K562 (cell line): Measurements from ENCODE around the gene BEST2. TPM values are rescaled to one million over a fixed set of nuclear protein-coding genes. Genes with fewer than 3 reads are reported as not detected.

Experiments used
- ATAC-seq: fragments of 200-7000 bp; cut with Tn5 transposase; 3 replicates; pipeline ENCODE4 v1.9.1; 2020; ENCODE audit warnings: moderate library complexity
- BruUV-seq: library from RNA; stranded (reverse); fragments of 400-500 nt; replicated peaks from 2 replicates; lab custom pipeline; 2021; lab: Mats Ljungman, UMichigan
- CTCF ChIA-PET: fragments of 300-600 bp; formaldehyde crosslinking; extraction: SDS; loops from one replicate; lab custom pipeline; 2021; ENCODE audit warnings: low intra/inter-chr PET ratio; lab: Yijun Ruan, JAX
- POLR2A ChIA-PET: fragments of 300-600, 350-650 bp; sonication (Branson Sonifier 250); formaldehyde crosslinking; extraction: SDS; loops from one replicate; lab custom pipeline; 2021; ENCODE audit warnings: antibody characterized with exemption, inconsistent platforms; lab: Yijun Ruan, JAX
- DNase-seq, 4 experiments: peaks; one replicate each; pipeline versions ENCODE4 v3.0.0 to v3.0.0-alpha.2; 2011 to 2018; ENCODE audit warnings: low spot score in 3 of 4, mixed read lengths in 3 of 4; ENCODE audit errors: extremely low read depth in 1 of 4
- FAIRE-seq: peaks from 2 replicates; lab custom pipeline; 2011; peaks lifted over from hg19 to GRCh38; lab: Jason Lieb, UNC
- H2AFZ ChIP-seq: 2 replicates; pipeline ENCODE4 v1.6.0; 2011; ENCODE audit warnings: low read depth, low read length, control low read depth, inconsistent platforms
- H3K27ac ChIP-seq: fragments of 200-600 bp; 3 replicates; pipeline ENCODE4 v1.8.0; 2011; ENCODE audit warnings: low read depth, mild to moderate bottlenecking, control low read depth, inconsistent platforms, low read length, moderate library complexity, mixed read lengths; ENCODE audit errors: extremely low read depth
- H3K27me3 ChIP-seq, 2 experiments: fragments of 300-600 bp in 1 of 2; 2 replicates in 1 of 2; 3 replicates in 1 of 2; pipeline versions ENCODE4 v1.6.0 to v1.8.0; 2011; ENCODE audit warnings: inconsistent platforms in 2 of 2, low read length in 2 of 2, mild to moderate bottlenecking in 1 of 2, mixed read lengths in 1 of 2, moderate library complexity in 1 of 2; ENCODE audit not compliant: control insufficient read depth in 2 of 2, insufficient read depth in 2 of 2
- H3K36me3 ChIP-seq: fragments of 300-600 bp; 3 replicates; pipeline ENCODE4 v1.8.0; 2011; ENCODE audit warnings: mild to moderate bottlenecking, low read length, inconsistent platforms; ENCODE audit not compliant: control insufficient read depth, insufficient read depth
- H3K4me1 ChIP-seq, 2 experiments: fragments of 200-600 bp in 1 of 2; replicated peaks in 1 of 2; 2 replicates in 1 of 2; 3 replicates in 1 of 2; pipeline versions ENCODE4 v1.5.1 to v1.8.0; 2011; ENCODE audit warnings: inconsistent platforms in 2 of 2, low read length in 2 of 2, mild to moderate bottlenecking in 1 of 2, mixed read lengths in 1 of 2, moderate library complexity in 1 of 2; ENCODE audit not compliant: control insufficient read depth in 2 of 2, insufficient read depth in 2 of 2
- H3K4me2 ChIP-seq: 2 replicates; pipeline ENCODE4 v1.6.1; 2011; ENCODE audit warnings: low read length, control low read depth, inconsistent platforms, mixed read lengths; ENCODE audit not compliant: insufficient read depth
- H3K4me3 ChIP-seq: fragments of 200-600 bp; sonication (generic), shearing (Covaris generic); 2 replicates; pipeline ENCODE4 v1.5.1; 2016; ENCODE audit warnings: control low read depth, inconsistent platforms
- H3K79me2 ChIP-seq: fragments of 200-600 bp; 3 replicates; pipeline ENCODE4 v1.8.0; 2011; ENCODE audit warnings: low read length, inconsistent platforms; ENCODE audit not compliant: control insufficient read depth, insufficient read depth
- H3K9ac ChIP-seq, 2 experiments: 2 replicates each; pipeline versions ENCODE4 v1.6.0 to v1.6.1; 2011; ENCODE audit warnings: low read depth in 2 of 2, low read length in 2 of 2, control low read depth in 1 of 2, inconsistent platforms in 1 of 2, mild to moderate bottlenecking in 1 of 2, mixed read lengths in 1 of 2; ENCODE audit not compliant: insufficient read depth in 1 of 2
- H3K9me1 ChIP-seq: one replicate; pipeline ENCODE4 v1.6.0; 2011; ENCODE audit warnings: inconsistent platforms, mild to moderate bottlenecking, low read length, moderate library complexity; ENCODE audit not compliant: control insufficient read depth, insufficient read depth
- H3K9me3 ChIP-seq: replicated peaks from 2 replicates; pipeline ENCODE4 v1.5.1; 2011; ENCODE audit warnings: low read depth, low read length, inconsistent platforms; ENCODE audit not compliant: control insufficient read depth, insufficient read depth
- H4K20me1 ChIP-seq: replicated peaks from 2 replicates; pipeline ENCODE4 v1.6.1; 2011; ENCODE audit warnings: low read length, inconsistent platforms, mixed read lengths; ENCODE audit not compliant: control insufficient read depth, insufficient read depth
- BRD9 ChIP-seq: fragments of 450-650 bp; IDR thresholded peaks from 2 replicates; pipeline ENCODE4 v1.6.1; 2018; ENCODE audit warnings: low read depth; ENCODE audit not compliant: partially characterized antibody
- CBFA2T2 ChIP-seq: fragments of 450-650 bp; conservative IDR thresholded peaks from 2 replicates; pipeline ENCODE4 v1.6.1; 2017; ENCODE audit warnings: mild to moderate bottlenecking
- CXXC5 ChIP-seq: fragments of 250-450 bp; sonication (Bioruptor Pico); IDR thresholded peaks from 2 replicates; pipeline ENCODE4 v1.8.0; 2022; ENCODE audit warnings: inconsistent platforms, mild to moderate bottlenecking, moderate library complexity
- FOSL1 ChIP-seq: fragments of 200-800 bp; sonication (Bioruptor generic); conservative IDR thresholded peaks from 2 replicates; pipeline ENCODE4 v1.6.1; 2016; ENCODE audit warnings: missing genetic modification characterization, missing compliant biosample characterization
- FOXJ3 ChIP-seq: sonication (generic); formaldehyde crosslinking; IDR thresholded peaks from 2 replicates; pipeline ENCODE4 v1.4.0; 2020; ENCODE audit warnings: mild to moderate bottlenecking, missing genetic modification reagents
- FOXM1 ChIP-seq, 2 experiments: fragments of 450-650 bp in 1 of 2; sonication (generic) in 1 of 2; formaldehyde crosslinking in 1 of 2; IDR thresholded peaks; 2 replicates each; pipeline versions ENCODE4 v1.6.1 to v1.9.0; 2017 to 2022; ENCODE audit warnings: low read depth in 2 of 2, mild to moderate bottlenecking in 2 of 2, missing genetic modification reagents in 1 of 2, moderate library complexity in 1 of 2
- HLTF ChIP-seq: fragments of 450-650 bp; IDR thresholded peaks from 2 replicates; pipeline ENCODE4 v1.6.1; 2016
- IRF2 ChIP-seq: sonication (generic); formaldehyde crosslinking; IDR thresholded peaks from 2 replicates; pipeline ENCODE4 v1.8.1; 2022; ENCODE audit warnings: mild to moderate bottlenecking, missing genetic modification reagents
- MIER1 ChIP-seq: fragments of 450-650 bp; IDR thresholded peaks from 2 replicates; pipeline ENCODE4 v1.6.1; 2016; ENCODE audit warnings: antibody characterized with exemption, mild to moderate bottlenecking, low read depth
- MTA1 ChIP-seq: fragments of 450-650 bp; IDR thresholded peaks from 2 replicates; pipeline ENCODE4 v1.6.1; 2017; ENCODE audit warnings: borderline replicate concordance
- MYBL2 ChIP-seq, 2 experiments: fragments of 450-650 bp in 1 of 2; sonication (generic) in 1 of 2; formaldehyde crosslinking in 1 of 2; IDR thresholded peaks; 2 replicates each; pipeline versions ENCODE4 v1.6.1 to v1.8.1; 2017 to 2022; ENCODE audit warnings: borderline replicate concordance in 1 of 2, inconsistent platforms in 1 of 2, low read depth in 1 of 2, mild to moderate bottlenecking in 1 of 2, missing genetic modification reagents in 1 of 2, moderate library complexity in 1 of 2
- POLR2A ChIP-seq: fragments of 450-650 bp; conservative IDR thresholded peaks from 2 replicates; pipeline ENCODE4 v1.6.1; 2016
- POLR2B ChIP-seq: fragments of 450-650 bp; IDR thresholded peaks from 2 replicates; pipeline ENCODE4 v1.6.1; 2018; ENCODE audit warnings: low read depth; ENCODE audit not compliant: partially characterized antibody
- RBM17 ChIP-seq: fragments of 200-400 bp; formaldehyde crosslinking; IDR thresholded peaks from 2 replicates; pipeline ENCODE4 v1.6.1; 2017; ENCODE audit warnings: low read depth, mild to moderate bottlenecking, low read length, borderline replicate concordance
- SMARCA5 ChIP-seq: fragments of 450-650 bp; IDR thresholded peaks from 2 replicates; pipeline ENCODE4 v1.6.1; 2016
- ZNF134 ChIP-seq: fragments of 250-450 bp; sonication (Bioruptor Pico); conservative IDR thresholded peaks from 2 replicates; pipeline ENCODE4 v1.4.0; 2020
- ZNF23 ChIP-seq: fragments of 250-450 bp; sonication (Bioruptor Pico); IDR thresholded peaks from 2 replicates; pipeline ENCODE4 v1.4.0; 2020; ENCODE audit warnings: mild to moderate bottlenecking
- ZNF324 ChIP-seq: fragments of 250-450 bp; sonication (Bioruptor Pico); IDR thresholded peaks from 2 replicates; pipeline ENCODE4 v1.4.0; 2020; ENCODE audit warnings: mild to moderate bottlenecking
- WGBS: fragments of 100-300 bp; shearing (Covaris generic); methylation state at CpG from one replicate; pipeline ENCODE4 v1.1.6; 2016; ENCODE audit warnings: low coverage, mixed read lengths; ENCODE audit not compliant: insufficient coverage; ENCODE audit errors: missing lambda C conversion rate; 5-methylcytosine and 5-hydroxymethylcytosine counted together
- in situ Hi-C: fragments of 300-500 bp; cut with MboI; formaldehyde crosslinking; loops from 4 replicates; pipeline ENCODE4 v1.15.0; 2018; ENCODE audit warnings: inconsistent platforms, mixed read lengths
- intact Hi-C: fragments of 100-400 bp; cut with micrococcal nuclease; formaldehyde crosslinking; loops from 2 replicates; pipeline ENCODE4 v1.14.2; 2022
- polyA plus RNA-seq, 8 experiments: library from polyadenylated mRNA; depleted of rRNA in 4 of 8; stranded (reverse) in 5 of 8; unstranded in 3 of 8; fragments of >200 nt; fragmentation: Nextera tagmentation in 2 of 8; fragmentation: Illumina TruSeq in 1 of 8; extraction: Ambion mirVana in 2 of 8; extraction: Trizol in 1 of 8; gene quantifications; 2 replicates each; pipeline versions ENCODE4 v1.2.1 to v1.2.3, GENCODE V29; 2011 to 2014; ENCODE audit warnings: inconsistent platforms in 1 of 8, missing spikeins in 1 of 8
- total RNA-seq, 7 experiments: library from RNA; depleted of rRNA in 6 of 7; stranded (reverse); fragments of >200 nt in 6 of 7; fragmentation: Illumina TruSeq in 2 of 7; extraction: Trizol in 2 of 7; gene quantifications; 2 replicates each; pipeline versions ENCODE4 v1.2.1 to v1.2.3, GENCODE V29; 2011 to 2021; ENCODE audit warnings: low replicate concordance in 1 of 7
- TF ChIP-seq, protein P1 (sequence below): fragments of 450-650 bp; IDR thresholded peaks from 2 replicates; pipeline ENCODE4 v1.6.1; 2017; ENCODE audit warnings: antibody characterized with exemption, mild to moderate bottlenecking

BEST2 gene
- total and polyA plus RNA-seq, 9 of the 15 experiments (the other 6 are each of a cell fraction or from before 2014, with no cell fraction given), result not detected

DNA sequence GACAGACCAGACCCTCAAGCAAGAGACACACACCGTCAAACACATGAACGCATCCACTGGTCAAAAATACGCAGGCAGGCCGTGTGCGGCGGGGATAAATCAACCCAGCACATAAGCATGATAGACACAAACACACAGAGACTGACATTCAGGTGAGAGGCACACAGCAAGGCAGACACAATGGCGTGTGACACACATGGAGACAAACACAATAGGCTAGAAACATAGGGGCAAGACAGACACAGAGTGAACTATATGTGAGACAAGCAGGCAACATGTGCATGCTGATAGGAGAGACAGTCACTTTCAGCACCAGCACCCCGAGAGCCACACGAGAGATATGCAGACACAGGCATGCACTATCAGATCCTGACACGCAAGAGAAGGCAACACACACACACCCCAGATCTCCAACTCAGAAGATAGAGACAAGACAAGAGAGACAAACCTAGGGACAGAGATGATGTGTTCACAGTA is 32.8 kb downstream of the BEST2 start:
- Histone ChIP-seq H3K4me3 (no peak overlapping the region; the same call in 1 of the 2 replicates), H3K4me1 (peaks cover 69 to 71% of the 10 kb centered on the region in 2 experiments), H4K20me1 (no peaks in the 10 kb centered on the region), H2AFZ (peak overlapping the region; percentile 82), H3K36me3 (no peaks in the 10 kb centered on the region), H3K9ac (peak overlapping the region; percentile 73 to 74), H3K9me3 (no peaks in the 10 kb centered on the region), H3K27me3 (no peaks in the 10 kb centered on the region), H3K79me2 (peaks cover 4% of the 10 kb centered on the region; the same call in 1 of the 3 replicates), H3K4me2 (peak overlapping the region; percentile 95), H3K27ac (peak overlapping the region; percentile 97), H3K9me1 (no peaks in the 10 kb centered on the region)
- FAIRE-seq (peak; percentile 98), DNase-seq (peak; percentile 62 to 91 (median 76)), ATAC-seq (peak; percentile 70)
- ChIA-PET POLR2A (no interaction called here), CTCF (interaction anchor here (0.6 kb wide), 1 partner anchor 177 kb away, joined by 4 read pairs; no protein-coding TSS in a partner anchor)
- in situ Hi-C loops, result no loop called here
- BruUV-seq, result no TSS peak
- intact Hi-C loops, result no loop called here
- WGBS, result 5% methylated on average over 10 of the region's 10 CpGs
- TF ChIP-seq FOXM1 (IDR thresholded peaks at IDR 0.05; ENCODE audit: low read depth) (peak; percentile 78), FOXM1 (CRISPR knock-in tag; IDR thresholded peaks at IDR 0.05; ENCODE audit: low read depth) (no peak), FOXJ3 (no peak), FOSL1 (peak; percentile 60; the same call in 1 of the 2 replicates), ZNF23 (CRISPR knock-in tag) (no peak), MTA1 (peak; percentile 84), IRF2 (CRISPR knock-in tag) (no peak), ZNF134 (CRISPR knock-in tag) (no peak), MYBL2 (IDR thresholded peaks at IDR 0.05; ENCODE audit: low read depth) (no peak), MYBL2 (CRISPR knock-in tag; IDR thresholded peaks at IDR 0.05; ENCODE audit: borderline replicate concordance) (no peak), BRD9 (peak; percentile 77), HLTF (0 out of 2 replicates have a peak, but pooled peaks have one; percentile 71), CXXC5 (CRISPR knock-in tag) (peak; percentile 77), POLR2A (0 out of 2 replicates have a peak, but pooled peaks have one; percentile 30), CBFA2T2 (peak; percentile 96), SMARCA5 (peak; percentile 86; the same call in 1 of the 2 replicates), RBM17 (no peak), POLR2B (peak; percentile 45), MIER1 (peak; percentile 51), ZNF324 (CRISPR knock-in tag) (no peak)
- TF ChIP-seq, protein P1, sequence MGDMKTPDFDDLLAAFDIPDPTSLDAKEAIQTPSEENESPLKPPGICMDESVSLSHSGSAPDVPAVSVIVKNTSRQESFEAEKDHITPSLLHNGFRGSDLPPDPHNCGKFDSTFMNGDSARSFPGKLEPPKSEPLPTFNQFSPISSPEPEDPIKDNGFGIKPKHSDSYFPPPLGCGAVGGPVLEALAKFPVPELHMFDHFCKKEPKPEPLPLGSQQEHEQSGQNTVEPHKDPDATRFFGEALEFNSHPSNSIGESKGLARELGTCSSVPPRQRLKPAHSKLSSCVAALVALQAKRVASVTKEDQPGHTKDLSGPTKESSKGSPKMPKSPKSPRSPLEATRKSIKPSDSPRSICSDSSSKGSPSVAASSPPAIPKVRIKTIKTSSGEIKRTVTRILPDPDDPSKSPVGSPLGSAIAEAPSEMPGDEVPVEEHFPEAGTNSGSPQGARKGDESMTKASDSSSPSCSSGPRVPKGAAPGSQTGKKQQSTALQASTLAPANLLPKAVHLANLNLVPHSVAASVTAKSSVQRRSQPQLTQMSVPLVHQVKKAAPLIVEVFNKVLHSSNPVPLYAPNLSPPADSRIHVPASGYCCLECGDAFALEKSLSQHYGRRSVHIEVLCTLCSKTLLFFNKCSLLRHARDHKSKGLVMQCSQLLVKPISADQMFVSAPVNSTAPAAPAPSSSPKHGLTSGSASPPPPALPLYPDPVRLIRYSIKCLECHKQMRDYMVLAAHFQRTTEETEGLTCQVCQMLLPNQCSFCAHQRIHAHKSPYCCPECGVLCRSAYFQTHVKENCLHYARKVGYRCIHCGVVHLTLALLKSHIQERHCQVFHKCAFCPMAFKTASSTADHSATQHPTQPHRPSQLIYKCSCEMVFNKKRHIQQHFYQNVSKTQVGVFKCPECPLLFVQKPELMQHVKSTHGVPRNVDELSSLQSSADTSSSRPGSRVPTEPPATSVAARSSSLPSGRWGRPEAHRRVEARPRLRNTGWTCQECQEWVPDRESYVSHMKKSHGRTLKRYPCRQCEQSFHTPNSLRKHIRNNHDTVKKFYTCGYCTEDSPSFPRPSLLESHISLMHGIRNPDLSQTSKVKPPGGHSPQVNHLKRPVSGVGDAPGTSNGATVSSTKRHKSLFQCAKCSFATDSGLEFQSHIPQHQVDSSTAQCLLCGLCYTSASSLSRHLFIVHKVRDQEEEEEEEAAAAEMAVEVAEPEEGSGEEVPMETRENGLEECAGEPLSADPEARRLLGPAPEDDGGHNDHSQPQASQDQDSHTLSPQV, result peak; percentile 72; the same call in 1 of the 2 replicates
